Hypothalamus (tissue), 51 donors: ENCODE results near the gene GPR108.

ENCODE experiments used
- DNase-seq, 51 donors: peaks; one replicate each; lab custom pipeline; 2025; lab: John Stamatoyannopoulos, UW

The GPR108 gene

GRCh38 chr19:6685482-6685881 lies 51.9 kb downstream of the GPR108 start:
- no peak for DNase-seq

GRCh38 chr19:6683971-6684370 lies 53.4 kb downstream of the GPR108 start:
- DNase-seq, result no peak

GRCh38 chr19:6682607-6683128 lies 54.7 kb downstream of the GPR108 start:
- no peak for DNase-seq

- no peak for DNase-seq
Observed at GRCh38 chr19:6680141-6680540, 57.2 kb downstream of the GPR108 start.
